ENCODE measurements around the gene GHRH.

Gene GHRH

GRCh38 chr20:37233548-37234253, 27.9 kb downstream of the GHRH start:
- no peak for TF ChIP-seq CTCF (IDR thresholded peaks at IDR 0.05)

- no peak for TF ChIP-seq CTCF (IDR thresholded peaks at IDR 0.05)
Observed at GRCh38 chr20:37231947-37232630, 29.5 kb downstream of the GHRH start.

GRCh38 chr20:37230200-37230599, 31.4 kb downstream of the GHRH start:
- TF ChIP-seq CTCF (IDR thresholded peaks at IDR 0.05) = no peak

GRCh38 chr20:37229357-37229756, 32.3 kb downstream of the GHRH start:
- TF ChIP-seq CTCF (IDR thresholded peaks at IDR 0.05) = no peak

GRCh38 chr20:37228656-37229055, 33.0 kb downstream of the GHRH start:
- TF ChIP-seq CTCF (IDR thresholded peaks at IDR 0.05) = no peak

GRCh38 chr20:37228082-37228481, 33.5 kb downstream of the GHRH start:
- TF ChIP-seq CTCF (IDR thresholded peaks at IDR 0.05) = no peak

GRCh38 chr20:37226889-37227288, 34.7 kb downstream of the GHRH start:
- no peak for TF ChIP-seq CTCF (IDR thresholded peaks at IDR 0.05)

All from LNCAP (cell line).